ENCODE data around the gene RUVBL1.

RUVBL1 gene

DNA sequence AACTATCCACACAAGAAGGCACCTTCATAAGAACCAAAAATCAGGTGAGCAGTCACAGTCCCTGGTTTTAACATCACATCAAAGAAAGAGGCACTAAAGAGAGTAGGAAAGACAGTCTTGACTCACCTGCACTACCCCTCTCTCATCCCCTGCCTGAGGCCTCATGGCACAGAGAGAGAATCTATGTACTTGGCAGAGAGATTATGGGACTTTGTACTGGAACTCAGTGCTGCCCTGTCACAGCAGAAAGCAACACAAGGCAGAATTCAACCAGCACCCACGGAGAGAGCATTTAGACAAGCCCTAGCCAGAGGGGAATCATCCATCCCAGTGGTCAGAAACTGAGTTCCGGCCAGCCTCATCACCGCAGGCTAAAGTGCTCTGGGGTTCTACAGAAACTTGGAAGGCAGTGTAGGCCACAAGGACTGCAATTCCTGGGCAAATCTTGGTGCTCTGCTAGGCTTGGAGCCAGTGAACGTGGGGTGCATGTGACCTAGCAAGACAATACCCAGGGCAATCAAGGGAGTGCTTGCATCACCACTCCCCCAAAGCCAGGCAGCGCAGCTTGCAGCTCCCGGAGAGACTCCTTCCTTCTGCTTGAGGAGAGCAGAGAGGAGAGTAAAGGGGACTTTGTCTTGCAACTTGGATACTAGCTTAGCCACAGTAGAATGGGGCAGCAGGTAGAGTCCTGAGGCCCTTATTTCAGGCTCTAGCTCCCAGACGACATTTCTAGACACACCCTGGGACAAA lies 8.5 kb upstream of the RUVBL1 start:
- DNase-seq, result no peak

GRCh38 chr3:128128251-128128650 lies 4.6 kb upstream of the RUVBL1 start:
- DNase-seq, result peak; percentile 20

DNA sequence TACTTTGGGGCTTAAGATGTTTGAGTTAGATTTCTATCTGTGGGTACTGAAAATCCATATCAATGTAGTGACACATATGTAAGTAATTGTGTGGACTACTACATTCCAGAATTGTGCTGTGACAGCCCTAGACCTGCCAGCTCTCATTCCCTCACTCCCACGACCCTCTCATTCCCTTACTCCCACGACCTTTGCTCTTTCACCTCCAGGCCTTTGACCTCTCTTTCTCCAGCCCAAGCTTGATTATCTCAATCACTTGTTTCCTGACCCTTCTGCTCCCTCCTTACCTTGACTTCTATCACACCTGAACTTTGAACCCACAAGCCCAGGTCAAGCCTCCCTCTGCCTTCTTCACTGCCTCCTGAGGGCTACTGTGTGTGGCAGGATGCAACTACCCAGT lies 3.6 kb upstream of the RUVBL1 start:
- peak; percentile 20 for DNase-seq

DNA sequence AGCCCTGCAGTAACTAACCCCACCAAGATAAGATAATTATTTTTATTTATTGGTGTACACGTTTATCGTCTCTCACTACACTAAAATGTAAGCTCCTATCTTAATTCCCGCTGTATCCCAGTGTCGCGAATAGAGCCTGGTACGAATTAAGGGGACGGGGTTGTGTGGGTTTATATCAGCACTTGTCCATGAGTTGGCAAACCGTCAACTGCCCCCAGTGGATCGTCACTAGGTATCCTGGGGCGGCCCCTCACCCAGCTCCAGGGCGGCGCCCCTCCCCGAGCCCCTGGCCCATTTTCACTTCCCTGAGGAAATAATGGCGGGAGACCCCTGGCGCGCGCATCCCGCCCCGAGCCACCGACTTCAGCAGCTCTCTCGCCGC lies 465 bp downstream of the RUVBL1 start:
- no peak for DNase-seq

DNA sequence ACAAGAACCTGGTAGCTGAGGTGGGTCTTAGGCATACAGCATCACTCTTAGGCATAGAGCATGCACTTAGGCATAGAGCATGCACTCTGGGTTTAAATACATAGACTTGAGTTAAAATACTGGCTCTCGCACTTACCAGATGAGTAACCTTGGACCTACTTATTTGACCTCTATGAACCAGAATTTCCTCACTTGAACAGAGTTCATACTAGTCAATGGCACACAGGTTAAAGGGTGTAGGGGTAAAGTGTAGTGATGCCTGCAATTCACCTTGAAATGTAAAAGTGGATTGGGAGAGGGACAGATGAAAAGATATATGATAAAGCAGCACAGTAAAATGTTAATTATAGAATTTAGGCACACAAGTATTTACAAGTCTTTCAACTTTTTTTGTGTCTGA lies 1.6 kb downstream of the RUVBL1 start:
- DNase-seq, result no peak

DNA sequence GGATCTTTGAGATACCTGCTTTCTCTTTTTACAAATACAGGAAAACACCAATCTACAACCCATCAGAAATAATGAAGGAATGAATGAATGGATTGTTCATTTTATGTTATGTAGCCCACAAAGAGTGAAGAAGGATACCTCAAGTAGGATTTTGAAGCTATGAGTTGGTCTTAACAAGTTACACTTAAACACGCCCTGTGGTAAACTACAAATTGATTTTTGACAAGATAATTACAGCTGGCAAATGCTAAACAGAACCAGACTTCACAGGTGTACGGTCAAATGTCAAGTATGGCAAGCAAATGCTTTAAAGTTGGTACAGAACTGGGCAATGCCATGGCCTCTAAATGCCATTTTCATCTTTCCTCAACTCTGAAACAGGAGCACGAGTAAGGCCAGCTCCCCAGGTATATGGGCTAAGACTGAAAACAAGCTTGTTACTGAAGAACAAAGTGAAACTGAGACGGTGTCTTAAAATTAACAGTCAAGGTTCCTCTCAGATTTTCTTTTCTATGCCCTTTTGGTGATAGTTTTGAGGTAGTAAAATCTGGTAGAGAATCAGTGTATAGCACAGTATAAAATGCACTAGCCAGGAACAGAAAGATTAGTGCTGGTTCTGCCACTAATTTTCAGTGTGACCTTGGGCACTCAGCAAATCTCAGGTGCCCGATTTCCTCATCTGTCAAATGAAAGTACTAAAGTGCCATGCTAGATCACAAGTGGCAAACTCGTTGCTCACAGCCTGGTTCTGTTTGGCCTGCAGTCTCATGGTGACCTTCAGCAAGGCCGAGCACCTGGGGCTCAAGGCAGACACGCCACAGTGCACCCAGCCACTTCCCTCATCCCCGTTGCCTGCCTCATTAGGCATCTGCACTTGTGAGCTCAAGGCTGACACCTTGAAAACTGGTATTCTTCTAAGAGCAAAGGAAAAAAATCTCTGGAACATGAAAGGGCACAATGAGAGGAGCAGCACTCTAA lies 9.5 kb downstream of the RUVBL1 start:
- no peak for DNase-seq

DNA sequence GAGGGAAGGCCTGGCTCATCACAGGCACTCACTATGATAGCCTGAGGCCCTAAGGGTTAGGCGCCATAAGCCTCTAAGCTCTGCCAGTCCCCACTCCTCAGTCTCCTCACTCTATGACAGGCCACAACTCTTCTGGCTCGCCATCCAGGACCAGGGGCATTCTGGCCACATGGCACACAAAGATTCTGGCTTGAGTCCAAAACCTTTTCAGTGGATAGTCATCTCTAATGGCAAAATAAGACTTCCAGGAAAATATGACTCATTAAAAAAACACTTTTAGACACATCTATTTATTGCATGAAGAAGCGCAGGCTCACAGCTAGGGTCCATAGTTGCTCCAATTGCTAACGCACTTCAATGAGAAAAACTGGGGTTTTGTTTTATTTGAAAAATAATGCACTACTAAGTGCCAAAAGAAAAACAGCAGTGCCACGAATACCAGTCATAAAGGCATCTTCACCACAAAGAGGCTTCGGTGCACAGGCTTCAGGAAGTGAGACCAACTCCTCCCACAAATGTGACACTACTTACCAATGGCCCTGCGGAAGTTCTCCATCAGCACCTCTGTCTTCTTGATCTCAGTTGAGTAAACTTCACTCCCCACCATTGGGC lies 11.1 kb downstream of the RUVBL1 start:
- DNase-seq, result no peak

GRCh38 chr3:128111147-128111546 lies 12.5 kb downstream of the RUVBL1 start:
- DNase-seq, result no peak

DNA sequence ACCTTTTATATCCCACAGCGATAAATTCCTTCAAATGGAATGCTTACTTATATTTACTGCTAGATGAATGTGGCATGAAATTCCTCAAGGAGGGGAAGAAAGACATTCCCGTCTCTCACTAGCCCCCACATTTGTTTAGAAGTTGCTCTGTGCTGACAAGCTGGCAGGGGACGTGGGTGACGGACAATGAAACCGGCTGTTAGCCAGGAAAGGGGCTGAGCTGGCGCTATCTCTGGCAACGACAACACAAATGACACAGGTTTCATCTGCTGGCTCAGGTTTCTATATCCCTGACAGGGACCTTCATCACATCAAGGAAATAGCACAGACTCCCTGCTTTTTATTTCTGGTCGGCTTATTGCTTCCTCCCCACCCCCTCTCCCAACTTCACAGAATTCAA lies 15.8 kb downstream of the RUVBL1 start:
- no peak for DNase-seq

DNA sequence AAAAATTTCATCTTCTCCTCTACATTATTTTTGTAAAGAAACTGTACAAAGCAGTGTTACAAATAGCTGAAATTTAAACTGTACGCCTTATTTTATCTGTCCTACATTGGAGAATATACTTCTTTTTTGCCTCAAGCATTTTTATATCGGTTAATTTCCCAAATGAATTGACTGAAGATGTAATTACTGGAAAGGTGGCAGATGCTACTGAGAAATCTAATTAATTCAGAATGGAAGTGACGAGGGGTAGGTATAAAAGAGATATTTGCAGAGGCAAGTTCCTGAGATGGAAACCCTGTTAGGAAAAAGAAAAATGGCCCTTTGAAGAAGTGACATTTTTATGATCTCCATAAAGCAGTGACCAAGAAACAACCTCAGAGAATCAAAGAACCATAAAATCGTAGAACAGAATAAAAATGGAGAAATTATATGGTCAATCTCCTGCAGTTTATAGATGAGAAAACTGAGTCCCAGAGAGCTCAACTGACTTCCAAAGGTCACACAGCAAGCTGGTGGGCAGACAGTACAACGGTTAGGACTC lies 20.4 kb downstream of the RUVBL1 start:
- no peak for DNase-seq

- no peak for DNase-seq
Measured at GRCh38 chr3:128100638-128101037, 23.0 kb downstream of the RUVBL1 start.

DNA sequence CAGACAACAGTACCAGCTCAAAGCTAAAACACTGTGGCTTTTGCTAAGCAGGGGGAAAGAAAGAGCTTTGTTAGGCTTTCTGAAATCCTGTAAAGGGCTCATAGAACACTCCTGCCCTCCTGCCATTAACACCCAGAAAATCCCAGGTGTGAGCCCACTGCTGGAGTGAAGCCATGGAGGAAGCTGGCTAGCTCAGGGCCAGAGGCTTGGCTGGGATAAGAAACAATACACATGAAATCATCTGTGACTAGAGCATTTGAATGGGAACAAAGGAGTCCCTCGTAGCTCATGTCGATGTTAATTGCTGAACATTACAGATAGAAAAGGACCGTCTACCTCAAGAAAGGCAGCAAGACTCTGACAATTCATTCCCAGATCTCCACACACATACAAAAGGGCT lies 23.5 kb downstream of the RUVBL1 start:
- no peak for DNase-seq

GRCh38 chr3:128098234-128098633 lies 25.4 kb downstream of the RUVBL1 start:
- no peak for DNase-seq

DNA sequence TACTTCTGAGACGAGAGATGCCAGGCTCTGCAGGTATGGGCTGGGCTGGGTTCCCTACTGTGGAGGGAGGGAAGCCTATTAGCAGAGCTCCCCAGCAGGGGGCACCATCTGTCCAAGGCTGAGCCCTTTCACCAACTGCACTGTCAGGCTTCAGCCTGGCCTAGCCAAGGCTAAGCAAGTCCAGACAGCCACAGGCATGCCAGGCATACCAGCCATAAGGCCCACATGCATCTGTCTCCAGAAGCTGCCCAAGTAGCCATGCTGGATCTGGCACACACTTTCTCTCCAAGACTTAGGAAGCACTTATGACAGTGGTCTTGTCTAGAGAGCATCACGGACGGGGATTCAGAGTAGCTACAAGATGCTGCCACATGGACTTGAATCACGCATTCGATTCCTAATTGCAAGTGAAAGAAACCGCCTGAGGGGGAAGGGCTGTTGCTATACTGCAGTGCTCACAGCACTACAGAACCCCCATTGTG lies 28.3 kb downstream of the RUVBL1 start:
- DNase-seq, result peak; percentile 94

- no peak for DNase-seq
Measured at GRCh38 chr3:128094295-128095151, 29.1 kb downstream of the RUVBL1 start.

DNA sequence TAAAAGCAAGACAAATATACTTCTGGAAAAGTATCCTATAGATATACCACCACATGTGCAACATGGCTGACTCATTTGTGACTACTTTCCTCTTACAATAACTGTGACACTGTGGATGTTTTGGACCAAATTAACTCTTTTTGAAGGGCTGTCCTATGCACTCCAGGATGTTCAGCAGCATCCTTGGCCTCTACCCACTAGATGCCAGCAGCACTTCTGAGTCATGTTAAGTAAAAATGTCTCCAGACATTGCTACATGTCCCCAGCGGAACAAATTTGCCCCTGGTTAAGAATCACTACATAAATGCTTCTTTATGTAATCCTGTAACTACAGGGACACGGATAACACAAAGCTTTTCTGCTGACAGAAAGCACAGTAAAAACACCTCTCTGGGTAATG lies 32.0 kb downstream of the RUVBL1 start:
- no peak for DNase-seq

DNA sequence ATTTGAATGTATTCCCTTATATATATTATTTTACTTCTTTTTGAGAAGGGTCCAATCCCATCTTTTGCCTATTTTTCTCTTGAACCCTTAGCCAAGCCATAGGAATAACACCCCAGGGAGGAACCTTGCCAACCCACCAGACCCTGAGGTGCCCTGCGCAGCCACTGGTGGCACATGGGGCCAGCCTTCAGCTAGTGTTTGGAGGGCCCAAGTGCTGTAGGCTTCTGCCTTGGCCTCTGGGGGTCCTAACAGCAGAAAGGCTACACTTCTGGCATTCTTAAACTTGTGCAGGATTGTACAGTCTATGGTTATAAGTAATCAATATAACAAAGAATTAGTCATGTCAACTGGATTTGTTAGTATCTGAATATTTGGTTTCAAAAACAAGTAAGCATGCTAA lies 34.5 kb downstream of the RUVBL1 start:
- DNase-seq, result no peak

GRCh38 chr3:128084675-128085021 lies 39.0 kb downstream of the RUVBL1 start:
- DNase-seq, result no peak

DNA sequence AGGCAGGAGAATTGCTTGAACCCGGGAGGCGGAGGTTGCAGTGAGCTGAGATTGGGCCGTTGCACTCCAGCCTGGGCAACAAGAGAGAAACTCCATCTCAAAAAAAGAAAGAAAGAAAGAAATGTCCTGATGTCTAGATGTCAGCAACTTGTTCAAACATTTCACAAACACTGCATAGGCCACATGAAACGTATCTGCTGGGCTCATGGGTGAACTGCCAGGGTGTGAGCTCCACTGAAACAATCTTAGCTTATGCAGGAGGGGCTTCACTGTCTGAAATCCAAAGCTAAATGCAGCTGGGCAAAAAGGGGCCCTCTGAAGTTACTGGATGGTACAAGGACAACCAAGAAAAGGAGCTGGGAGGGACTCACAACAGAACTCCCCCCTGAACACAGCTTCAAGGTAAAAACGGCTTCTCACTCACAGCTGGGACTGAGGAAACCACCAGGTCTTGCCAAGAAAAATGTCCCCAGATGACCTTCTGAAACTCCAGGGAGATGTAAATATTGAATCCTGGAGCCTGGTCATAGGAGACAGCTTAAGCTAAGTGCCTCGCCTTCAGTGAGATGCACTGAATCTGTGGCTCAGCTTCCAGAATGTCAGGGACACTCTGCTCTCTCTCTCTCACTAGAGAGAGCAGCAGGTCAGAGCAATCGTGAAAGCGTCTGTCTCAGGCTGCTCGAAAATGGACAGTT lies 39.5 kb downstream of the RUVBL1 start:
- DNase-seq, result no peak

- DNase-seq, result no peak
Measured at GRCh38 chr3:128083396-128083795, 40.2 kb downstream of the RUVBL1 start.

DNA sequence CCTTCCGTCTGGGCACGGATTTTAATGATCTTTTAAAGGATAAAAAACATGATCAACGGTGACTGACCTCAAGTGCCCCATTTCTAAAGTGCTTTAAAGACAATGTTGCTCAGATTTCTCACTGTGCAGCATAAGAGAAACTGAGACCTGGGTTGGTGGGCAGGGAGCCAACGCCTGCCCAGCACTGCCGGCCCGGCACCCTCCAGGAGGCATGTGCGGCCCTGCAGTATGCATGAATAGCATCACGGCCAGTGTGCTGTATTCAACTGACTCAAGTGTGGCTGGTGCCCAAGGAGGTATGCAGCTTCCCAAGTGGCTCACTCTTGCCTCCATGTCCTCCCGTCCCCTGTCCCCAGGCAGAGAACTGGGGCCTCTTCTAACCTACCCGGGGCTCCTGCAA lies 41.1 kb downstream of the RUVBL1 start:
- no peak for DNase-seq

DNA sequence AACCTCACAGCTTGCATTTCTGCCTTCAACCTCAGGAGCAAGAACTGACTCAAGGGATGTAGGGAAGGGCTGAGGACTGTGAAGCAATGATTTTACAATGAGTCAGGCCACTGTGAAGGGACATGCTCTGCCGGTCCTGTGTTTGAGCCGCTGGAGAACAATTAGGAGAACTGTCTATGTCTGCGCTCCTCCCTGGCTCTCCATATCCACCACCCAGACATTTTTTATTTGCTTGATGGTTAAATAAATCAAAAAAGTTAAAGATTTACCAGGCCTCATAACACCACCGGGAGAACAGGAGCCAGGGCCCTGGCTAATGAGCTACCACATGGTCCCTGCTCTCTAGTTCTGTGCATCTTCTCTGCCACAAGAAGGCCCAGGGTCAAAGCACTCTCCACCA lies 41.8 kb downstream of the RUVBL1 start:
- no peak for DNase-seq

All from islet precursor cell (in vitro differentiated cells).